Vagina (tissue), 2 donors: ENCODE results near the gene OVOL1.

Experiments
- POLR2A ChIP-seq, 2 donors: fragments of 450-650 bp; IDR thresholded peaks; one replicate each; pipeline ENCODE4 v1.6.1; 2017; ENCODE audit warnings: antibody characterized with exemption in 2 of 2, mild to moderate bottlenecking in 2 of 2, moderate library complexity in 2 of 2
- TF ChIP-seq, protein P1 (sequence below), 3 experiments: fragments of 450-650 bp in 2 of 3; fragments of 200-600 bp in 1 of 3; sonication (generic) in 1 of 3; IDR thresholded peaks; one replicate each; pipeline ENCODE4 v1.5.1; 2017 to 2019; ENCODE audit warnings: antibody characterized with exemption in 3 of 3, mild to moderate bottlenecking in 2 of 3, moderate library complexity in 2 of 3

GRCh38 chr11:65798882-65799281 is 12.0 kb downstream of the OVOL1 start:
- TF ChIP-seq, protein P1, sequence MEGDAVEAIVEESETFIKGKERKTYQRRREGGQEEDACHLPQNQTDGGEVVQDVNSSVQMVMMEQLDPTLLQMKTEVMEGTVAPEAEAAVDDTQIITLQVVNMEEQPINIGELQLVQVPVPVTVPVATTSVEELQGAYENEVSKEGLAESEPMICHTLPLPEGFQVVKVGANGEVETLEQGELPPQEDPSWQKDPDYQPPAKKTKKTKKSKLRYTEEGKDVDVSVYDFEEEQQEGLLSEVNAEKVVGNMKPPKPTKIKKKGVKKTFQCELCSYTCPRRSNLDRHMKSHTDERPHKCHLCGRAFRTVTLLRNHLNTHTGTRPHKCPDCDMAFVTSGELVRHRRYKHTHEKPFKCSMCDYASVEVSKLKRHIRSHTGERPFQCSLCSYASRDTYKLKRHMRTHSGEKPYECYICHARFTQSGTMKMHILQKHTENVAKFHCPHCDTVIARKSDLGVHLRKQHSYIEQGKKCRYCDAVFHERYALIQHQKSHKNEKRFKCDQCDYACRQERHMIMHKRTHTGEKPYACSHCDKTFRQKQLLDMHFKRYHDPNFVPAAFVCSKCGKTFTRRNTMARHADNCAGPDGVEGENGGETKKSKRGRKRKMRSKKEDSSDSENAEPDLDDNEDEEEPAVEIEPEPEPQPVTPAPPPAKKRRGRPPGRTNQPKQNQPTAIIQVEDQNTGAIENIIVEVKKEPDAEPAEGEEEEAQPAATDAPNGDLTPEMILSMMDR (IDR thresholded peaks at IDR 0.05) = no peak
- TF ChIP-seq POLR2A (IDR thresholded peaks at IDR 0.05) = no peak
